HG02678 (cell line): ENCODE measurements around the gene ZNF213.
"Not testable (repeated sequence)": the region's sequence is repeated elsewhere in the genome, so short reads cannot be mapped to it uniquely, and the experiment has no call there.

Experiments
- ATAC-seq: cut with Tn5 transposase; IDR thresholded peaks from one replicate; pipeline ENCODE4 v1.9.1; 2021; ENCODE audit warnings: mild to moderate bottlenecking, moderate library complexity; ENCODE audit not compliant: unreplicated experiment

The ZNF213 gene

DNA sequence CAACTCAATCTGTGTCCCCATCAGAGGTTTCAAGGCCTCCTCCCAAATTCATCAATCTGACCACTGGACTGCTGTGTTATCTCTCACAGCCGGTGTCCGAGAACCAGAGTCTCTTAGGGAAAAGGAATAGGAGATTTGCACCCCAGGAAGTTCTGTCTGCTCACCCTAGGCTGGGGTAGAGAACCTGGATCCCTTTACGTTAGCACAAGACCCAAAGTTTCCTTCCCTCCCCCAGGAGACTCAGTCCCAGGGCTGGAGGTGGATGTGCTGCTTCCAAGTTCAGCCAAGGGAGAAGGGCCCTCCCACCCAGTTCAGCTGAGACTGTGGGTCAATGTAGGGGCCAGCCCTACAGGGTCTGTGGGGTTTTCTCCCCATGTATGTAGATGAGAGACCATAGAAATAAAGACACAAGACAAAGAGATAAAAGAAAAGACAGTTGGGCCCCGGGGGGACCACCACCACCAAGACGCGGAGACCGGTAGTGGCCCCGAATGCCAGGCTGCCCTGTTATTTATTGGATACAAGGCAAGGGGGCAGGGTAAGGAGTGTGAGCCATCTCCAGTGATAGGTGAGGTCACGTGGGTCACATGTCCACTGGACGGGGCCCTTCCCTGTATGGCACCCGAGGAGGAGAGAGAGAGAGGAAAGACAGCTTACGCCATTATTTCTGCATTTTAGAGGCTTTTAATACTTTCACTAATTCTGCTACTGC lies 30.4 kb downstream of the ZNF213 start:
- no peak for ATAC-seq

DNA sequence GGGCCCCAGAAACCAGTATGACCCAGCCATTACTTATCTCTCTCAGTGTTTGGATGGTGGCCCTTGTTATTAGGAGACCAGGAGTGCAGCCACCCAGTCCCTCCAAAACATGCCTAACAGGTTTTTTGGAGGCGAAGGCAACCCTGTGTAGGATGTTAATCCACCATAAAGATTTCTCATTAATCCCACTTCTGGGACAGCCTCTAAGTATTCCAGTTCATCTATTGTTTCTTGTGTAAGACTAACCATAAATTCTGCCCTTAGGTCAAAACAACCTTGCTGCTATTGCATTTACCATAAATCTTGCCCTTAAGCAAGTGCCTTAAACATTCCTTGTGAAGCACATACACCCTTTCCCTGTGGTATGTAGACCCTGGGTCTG lies 31.7 kb downstream of the ZNF213 start:
- ATAC-seq: no peak

DNA sequence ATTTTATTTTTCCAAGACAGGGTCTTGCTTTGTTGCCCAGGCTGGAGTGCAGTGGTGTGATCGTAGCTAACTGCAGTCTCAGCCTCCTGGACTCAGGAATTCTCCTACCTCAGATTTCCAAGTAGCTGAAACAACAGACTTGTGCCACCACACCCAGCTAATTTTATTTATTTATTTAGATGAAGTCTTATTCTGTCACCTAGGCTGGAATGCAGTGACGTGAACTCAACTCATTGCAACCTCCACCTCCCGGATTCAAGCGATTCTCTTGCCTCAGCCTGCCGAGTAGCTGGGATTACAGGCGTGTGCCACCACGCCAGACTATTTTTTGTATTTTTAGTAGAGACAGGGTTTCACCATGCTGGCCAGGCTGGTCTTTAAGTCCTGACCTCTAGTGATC lies 33.9 kb downstream of the ZNF213 start:
- not testable (repeated sequence) for ATAC-seq

DNA sequence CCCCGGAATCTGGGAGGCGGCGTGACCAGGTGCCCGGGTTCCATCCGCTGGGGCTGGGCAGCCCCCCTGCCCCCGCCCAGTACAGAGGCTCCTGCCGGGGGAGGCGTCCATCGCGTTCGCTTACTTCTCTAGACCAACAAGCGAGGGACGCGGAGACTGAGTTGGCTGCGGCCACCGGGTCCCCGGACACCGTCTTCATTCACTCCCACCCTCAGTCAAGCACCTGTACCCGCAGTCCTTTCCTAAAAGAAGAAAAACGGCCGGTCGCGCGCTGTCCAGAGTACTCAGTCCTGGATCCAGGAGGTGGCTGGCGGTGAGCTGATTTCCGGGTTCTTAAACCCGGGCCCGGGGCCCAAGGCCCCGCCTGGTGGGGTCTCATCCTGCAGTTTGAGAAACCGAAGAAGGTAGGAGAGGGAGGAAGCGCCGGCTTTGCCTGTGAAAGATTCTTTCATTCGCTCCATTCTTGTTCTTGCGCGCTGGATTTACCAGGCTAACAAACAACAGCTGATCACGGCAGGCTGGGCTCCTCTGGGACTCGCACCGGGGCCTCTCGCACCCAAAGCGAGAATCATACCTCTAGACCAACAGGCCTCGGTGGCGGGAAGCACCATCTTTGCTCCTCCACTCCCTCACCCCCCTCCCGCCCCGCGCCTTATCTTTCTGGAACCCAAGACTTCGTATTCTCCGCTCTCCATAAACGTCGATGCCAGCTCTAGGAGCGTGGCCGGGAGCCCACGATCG lies 35.8 kb downstream of the ZNF213 start:
- ATAC-seq: no peak

DNA sequence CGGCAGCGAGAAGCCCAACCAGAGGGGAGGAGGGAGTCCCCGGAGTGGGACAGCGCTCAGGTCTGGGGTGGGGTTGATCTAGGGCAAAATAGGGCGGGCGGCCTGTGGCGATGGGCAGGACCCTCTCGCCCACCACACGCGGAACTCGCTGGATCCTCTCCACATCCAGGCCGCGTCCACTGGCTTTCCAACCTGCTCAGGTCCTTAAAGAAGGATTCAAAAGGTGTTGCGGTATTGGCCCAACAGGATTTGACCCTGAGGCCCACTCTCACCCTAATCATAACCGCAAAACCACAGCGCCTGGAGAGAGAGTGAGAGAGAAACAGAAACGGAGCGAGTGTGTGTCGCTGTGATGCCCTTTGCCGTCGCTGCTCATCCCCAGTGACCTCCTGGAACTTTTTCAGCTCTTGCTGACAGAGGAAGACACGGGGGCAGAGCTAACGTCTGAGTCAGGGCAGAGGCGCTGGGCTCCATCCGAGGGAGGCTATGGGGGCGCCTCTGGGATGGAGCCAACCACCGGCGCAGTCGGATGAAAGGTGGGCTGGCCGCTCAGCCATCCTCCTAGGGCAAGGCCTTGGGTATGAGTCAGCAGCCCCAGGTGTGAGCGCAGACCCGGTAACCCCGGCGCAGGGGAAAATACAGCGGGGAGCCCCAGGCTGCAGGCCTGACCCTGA lies 36.5 kb downstream of the ZNF213 start:
- no peak for ATAC-seq

- ATAC-seq: no peak
These were observed 37.2 kb downstream of the ZNF213 start for GRCh38 chr16:3171855-3172593.

- ATAC-seq: no peak
These were observed 39.2 kb downstream of the ZNF213 start for GRCh38 chr16:3173892-3174617.

- no peak for ATAC-seq
These were observed 39.9 kb downstream of the ZNF213 start for GRCh38 chr16:3174618-3175148.

- no peak for ATAC-seq
These were observed 40.6 kb downstream of the ZNF213 start for GRCh38 chr16:3175157-3176093.

- ATAC-seq: no peak
These were observed 44.8 kb downstream of the ZNF213 start for GRCh38 chr16:3179651-3180050.

DNA sequence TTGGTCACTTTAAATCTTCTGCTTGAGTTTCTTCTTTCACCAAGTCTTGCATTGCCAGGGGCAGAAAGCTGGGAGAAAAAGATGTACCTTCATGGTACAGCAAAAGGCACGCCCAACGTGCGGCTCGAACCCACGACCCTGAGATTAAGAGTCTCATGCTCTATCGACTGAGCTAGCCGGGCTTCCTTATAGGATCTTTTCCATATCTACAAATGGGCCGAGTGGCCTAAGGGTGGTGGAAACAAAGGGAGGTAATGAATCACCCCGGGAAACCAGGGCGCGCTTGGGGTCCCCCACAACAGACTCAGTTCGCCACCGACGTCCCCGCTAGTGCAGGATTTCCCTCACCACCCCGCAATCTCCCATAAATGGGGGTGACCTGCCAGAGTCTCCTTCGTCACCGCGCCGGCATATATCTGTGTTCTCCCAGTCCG lies 45.6 kb downstream of the ZNF213 start:
- ATAC-seq: no peak

DNA sequence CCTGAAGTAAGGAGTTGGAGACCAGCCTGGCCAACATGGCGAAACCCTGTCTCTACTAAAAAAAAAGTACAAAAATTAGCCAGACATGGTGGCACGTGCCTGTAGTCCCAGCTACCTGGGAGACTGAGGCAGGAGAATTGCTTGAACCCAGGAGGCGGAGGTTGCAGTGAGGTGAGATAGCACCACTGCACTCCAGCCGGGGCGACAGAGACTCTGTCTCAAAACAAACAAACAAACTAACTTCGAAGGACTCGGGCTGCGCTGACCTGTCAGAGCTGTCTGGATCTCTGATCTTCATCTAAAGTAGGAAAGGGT lies 47.4 kb downstream of the ZNF213 start:
- ATAC-seq: not testable (repeated sequence)

GRCh38 chr16:3182608-3183444 lies 48.0 kb downstream of the ZNF213 start:
- no peak for ATAC-seq

GRCh38 chr16:3183445-3184139 lies 48.8 kb downstream of the ZNF213 start:
- ATAC-seq: no peak

GRCh38 chr16:3186946-3187690 lies 52.3 kb downstream of the ZNF213 start:
- no peak for ATAC-seq

DNA sequence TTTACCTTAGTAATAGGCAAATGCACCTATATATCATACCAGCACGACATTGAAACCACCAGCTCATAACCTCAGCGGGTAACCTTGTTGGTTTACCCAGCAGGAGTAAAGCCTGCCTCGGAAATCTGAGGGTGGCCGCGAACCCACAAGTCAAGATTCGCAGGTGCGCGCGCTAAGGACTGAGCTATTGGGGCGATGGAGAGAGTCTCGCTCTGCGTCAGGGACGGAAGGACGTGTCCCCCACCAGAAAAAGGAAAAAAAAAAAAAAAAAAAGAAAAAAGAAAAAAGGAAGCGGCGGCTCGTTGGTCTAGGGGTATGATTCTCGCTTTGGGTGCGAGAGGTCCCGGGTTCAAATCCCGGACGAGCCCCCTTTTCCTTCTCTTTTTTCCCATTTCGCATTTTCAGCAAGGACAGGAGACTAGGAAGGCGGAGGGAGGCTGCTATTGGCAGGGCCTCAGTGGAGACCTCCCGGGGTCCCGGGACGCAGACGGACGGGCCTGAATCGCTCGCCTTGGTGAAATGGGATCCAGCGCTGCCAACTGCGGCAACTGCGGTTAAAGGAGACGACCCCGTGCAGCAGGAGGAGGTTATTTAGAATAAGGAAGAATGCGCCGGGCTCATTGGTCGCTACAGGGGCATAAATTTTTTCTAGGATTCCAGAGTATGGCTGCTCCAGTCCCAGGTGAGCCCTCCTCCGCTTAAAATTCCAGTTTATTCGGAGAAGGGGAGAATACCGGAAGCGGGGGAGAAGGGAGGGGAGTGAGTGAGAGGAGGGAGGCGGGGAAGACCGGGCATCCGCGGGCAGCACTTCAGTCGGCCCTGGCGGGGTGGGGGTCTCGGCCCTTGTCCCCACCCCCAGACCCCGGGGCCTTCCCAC lies 53.2 kb downstream of the ZNF213 start, which contains the start of gene OR1F1:
OR1F1 (plus strand) TSS at position 407 of the 877 bp plus-strand sequence.
- no peak for ATAC-seq
